T-helper 2 cell treated with Interferon-gamma antibody and Interleukin-4, amounts not matched to agents 5 μg/mL and 100 μg/mL, for 36 hours (primary cell): Measurements from ENCODE around the gene PARD3B.

Source experiments
- DNase-seq: peaks from one replicate; pipeline ENCODE4 v3.0.0; 2021; ENCODE audit warnings: low spot score
- H3K27ac Mint-ChIP-seq: one replicate; pipeline ENCODE4 v1.8.0; 2021; ENCODE audit warnings: mild to moderate bottlenecking, mixed read lengths
- H3K27me3 Mint-ChIP-seq: one replicate; pipeline ENCODE4 v1.8.0; 2021; ENCODE audit warnings: low read depth, mixed read lengths
- H3K36me3 Mint-ChIP-seq: one replicate; pipeline ENCODE4 v1.8.0; 2021; ENCODE audit warnings: low read depth, mixed read lengths
- H3K4me1 Mint-ChIP-seq: one replicate; pipeline ENCODE4 v1.8.0; 2021; ENCODE audit warnings: low read depth, mixed read lengths
- H3K4me3 Mint-ChIP-seq: one replicate; pipeline ENCODE4 v1.8.0; 2022; ENCODE audit warnings: mild to moderate bottlenecking, moderate library complexity, mixed read lengths
- H3K9me3 Mint-ChIP-seq: one replicate; pipeline ENCODE4 v1.8.0; 2021; ENCODE audit warnings: mixed read lengths

Gene PARD3B

DNA sequence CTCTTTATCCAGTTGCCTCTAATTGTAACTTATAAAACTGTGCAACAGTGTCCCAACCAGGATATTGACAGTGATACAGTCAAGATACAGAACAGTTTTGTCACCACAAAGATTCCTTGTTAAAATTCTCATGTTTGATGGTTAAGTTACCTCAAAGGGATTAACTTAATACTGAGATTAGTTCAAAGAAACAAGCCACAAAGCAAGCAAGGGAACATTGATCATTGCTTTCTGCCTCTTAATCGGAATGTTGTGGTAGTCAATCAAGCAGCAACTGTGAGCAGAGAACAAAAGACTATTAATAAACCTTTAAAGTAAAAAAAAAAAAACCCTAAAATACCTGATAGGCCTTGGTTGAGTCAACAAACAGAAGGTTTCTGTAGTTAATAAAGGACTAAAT is 352.3 kb downstream of the PARD3B start:
- no peak overlapping the region for H3K27ac Mint-ChIP-seq
- no peaks in the 10 kb centered on the region for H3K27me3 Mint-ChIP-seq
- H3K4me1 Mint-ChIP-seq: peaks cover 29% of the 10 kb centered on the region
- peaks cover 24% of the 10 kb centered on the region for H3K9me3 Mint-ChIP-seq
- no peak for DNase-seq
- H3K36me3 Mint-ChIP-seq: peaks cover 35% of the 10 kb centered on the region
- no peak overlapping the region for H3K4me3 Mint-ChIP-seq

DNA sequence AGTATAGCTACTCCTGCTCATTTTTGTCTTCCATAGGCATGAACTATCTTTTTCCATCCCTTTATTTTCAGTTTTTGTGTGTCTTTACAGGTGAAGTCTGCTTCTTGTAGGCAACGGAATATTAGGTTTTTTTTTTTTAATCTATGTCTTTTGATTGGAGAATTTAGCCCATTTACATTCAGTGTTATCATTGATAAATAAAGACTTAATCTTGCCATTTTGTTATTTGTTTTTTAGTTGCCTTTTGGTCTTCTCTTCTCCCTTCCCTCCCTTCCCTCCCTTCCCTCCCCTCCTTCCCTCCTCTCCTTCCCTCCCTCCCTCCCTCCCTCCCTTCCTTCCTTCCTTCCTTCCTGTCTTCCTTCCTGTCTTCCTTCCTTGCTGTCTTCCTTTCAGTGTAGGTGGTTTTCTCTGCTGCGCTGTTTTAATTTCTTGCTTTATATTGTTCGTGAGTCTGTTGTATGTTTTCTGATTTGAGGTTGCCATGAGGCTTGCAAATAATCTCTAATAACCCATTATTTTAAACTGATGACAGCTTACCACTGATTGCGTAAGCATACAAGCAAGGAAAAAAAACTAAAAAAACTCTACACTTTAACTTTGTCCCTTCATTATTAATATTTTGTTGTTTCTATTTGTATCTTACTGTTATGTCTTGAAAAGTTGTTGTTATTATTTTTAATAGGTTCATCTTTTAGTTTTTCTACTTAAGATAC is 353.8 kb downstream of the PARD3B start:
- Mint-ChIP-seq H3K4me3 (no peak overlapping the region), H3K36me3 (peaks cover 36% of the 10 kb centered on the region), H3K4me1 (peaks cover 37% of the 10 kb centered on the region), H3K27me3 (no peaks in the 10 kb centered on the region), H3K9me3 (peaks cover 24% of the 10 kb centered on the region), H3K27ac (peak overlapping the region; percentile 11)
- DNase-seq: no peak

DNA sequence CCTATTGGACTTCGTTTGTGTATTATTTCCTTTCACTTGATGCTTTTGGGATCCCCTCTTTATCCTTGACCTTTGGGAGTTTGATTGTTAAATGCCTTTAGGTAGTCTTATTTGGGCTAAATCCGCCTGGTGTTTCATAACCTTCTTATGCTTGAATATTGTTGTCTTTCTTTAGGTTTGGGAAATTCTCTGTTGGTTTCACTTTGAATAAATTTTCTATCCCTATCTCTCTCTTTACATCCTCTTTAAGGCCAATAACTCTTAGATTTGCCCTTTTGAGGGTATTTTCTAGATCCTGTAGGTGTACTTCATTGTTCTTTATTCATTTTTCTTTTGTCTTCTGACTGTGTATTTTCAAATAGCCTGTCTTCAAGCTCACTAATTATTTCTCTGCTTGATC is 354.7 kb downstream of the PARD3B start:
- H3K9me3 Mint-ChIP-seq: peaks cover 24% of the 10 kb centered on the region
- peaks cover 37% of the 10 kb centered on the region for H3K4me1 Mint-ChIP-seq
- H3K36me3 Mint-ChIP-seq: peaks cover 36% of the 10 kb centered on the region
- no peak for DNase-seq
- peak overlapping the region; percentile 47 for H3K27ac Mint-ChIP-seq
- H3K4me3 Mint-ChIP-seq: peak overlapping the region; percentile 43
- no peaks in the 10 kb centered on the region for H3K27me3 Mint-ChIP-seq

DNA sequence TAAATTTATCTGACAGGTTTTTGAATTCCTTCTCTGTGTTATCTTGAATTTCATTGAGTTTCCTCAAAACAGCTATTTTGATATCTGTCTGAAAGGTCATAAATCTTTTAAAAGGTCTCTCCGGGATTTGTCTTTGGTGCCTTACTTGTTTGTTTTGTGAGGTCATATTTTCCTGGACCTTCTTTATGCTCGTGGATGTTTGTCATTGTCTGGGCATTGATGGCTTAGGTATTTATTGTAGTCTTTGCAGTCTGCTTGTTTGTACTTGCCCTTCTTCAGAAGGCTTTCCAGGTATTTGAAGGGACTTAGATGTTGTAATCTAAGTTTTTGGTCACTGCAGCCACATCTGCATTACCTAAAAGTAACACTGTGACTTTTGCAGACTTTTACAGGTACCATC is 355.2 kb downstream of the PARD3B start:
- H3K9me3 Mint-ChIP-seq: peaks cover 24% of the 10 kb centered on the region
- peaks cover 39% of the 10 kb centered on the region for H3K4me1 Mint-ChIP-seq
- peak overlapping the region; percentile 17 for H3K4me3 Mint-ChIP-seq
- no peak for DNase-seq
- H3K27ac Mint-ChIP-seq: peak overlapping the region; percentile 47
- H3K27me3 Mint-ChIP-seq: no peaks in the 10 kb centered on the region
- peaks cover 37% of the 10 kb centered on the region for H3K36me3 Mint-ChIP-seq

DNA sequence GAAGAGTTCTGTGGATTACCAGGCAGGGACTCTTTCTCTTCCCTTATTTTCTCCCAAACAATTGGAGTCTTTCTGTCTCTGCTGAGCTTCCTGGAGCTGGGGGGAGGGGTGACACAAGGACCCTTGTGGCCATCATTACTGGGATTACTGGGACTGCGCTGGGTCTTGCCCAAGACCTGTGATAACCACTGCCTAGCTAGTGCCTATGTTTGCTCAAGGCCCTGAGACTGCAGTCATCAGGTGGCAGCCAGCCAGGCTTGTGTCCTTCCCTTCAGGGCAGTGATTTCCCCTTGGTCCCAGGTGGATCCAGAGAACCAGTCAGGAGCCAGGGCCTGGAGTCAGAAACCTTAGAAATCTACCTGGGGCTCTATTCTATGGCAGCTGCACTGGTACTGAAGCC is 355.6 kb downstream of the PARD3B start:
- no peaks in the 10 kb centered on the region for H3K27me3 Mint-ChIP-seq

DNA sequence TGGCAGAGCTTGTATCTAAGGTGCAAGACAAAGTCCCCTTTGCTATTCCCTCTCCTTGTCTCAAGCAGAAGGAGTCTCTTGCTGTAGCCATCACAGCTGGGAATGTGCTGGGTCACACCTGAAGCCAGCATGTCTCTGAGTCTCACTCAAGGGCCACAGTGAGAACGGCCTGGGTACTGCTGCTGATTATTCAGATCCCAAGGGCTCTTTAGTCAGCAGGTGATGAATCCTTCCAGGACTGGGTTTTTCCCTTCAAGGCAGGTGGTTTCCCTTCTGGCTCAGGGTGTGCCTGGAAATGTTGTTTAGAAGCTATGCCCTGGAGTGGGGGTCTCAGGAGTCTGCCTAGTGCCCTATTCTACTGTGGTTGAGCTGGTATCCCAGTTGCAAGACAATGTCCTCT is 356.3 kb downstream of the PARD3B start:
- DNase-seq: no peak
- Mint-ChIP-seq H3K36me3 (peaks cover 40% of the 10 kb centered on the region), H3K4me3 (no peak overlapping the region), H3K9me3 (peaks cover 19% of the 10 kb centered on the region), H3K4me1 (peaks cover 41% of the 10 kb centered on the region), H3K27me3 (no peaks in the 10 kb centered on the region), H3K27ac (no peak overlapping the region)

More for the DNA sequence above, 355.6 kb downstream of the PARD3B start:
- no peak overlapping the region for H3K4me3 Mint-ChIP-seq
- H3K27ac Mint-ChIP-seq: no peak overlapping the region
- peaks cover 41% of the 10 kb centered on the region for H3K36me3 Mint-ChIP-seq
- DNase-seq: no peak
- peaks cover 24% of the 10 kb centered on the region for H3K9me3 Mint-ChIP-seq
- H3K4me1 Mint-ChIP-seq: peaks cover 42% of the 10 kb centered on the region

DNA sequence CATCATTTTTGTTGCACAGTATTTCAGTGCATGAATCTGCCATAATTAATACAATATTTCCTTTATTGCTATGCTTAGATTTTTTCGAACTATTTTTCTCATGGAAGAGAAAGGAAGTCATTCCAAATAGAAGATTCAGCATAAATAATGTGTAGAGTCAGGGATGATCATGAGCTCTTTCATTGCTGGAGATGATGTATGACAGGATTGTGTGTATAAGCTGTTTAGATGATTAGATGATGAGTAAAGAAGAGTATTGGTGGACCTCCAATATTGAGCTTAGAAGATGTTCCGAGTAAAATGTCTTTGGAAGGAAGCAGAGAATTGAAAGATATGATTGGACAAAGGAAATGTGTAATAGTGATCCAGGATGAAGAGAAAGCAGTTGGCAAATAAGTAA is 364.5 kb downstream of the PARD3B start:
- H3K9me3 Mint-ChIP-seq: peaks cover 4% of the 10 kb centered on the region
- H3K27ac Mint-ChIP-seq: no peak overlapping the region
- peaks cover 18% of the 10 kb centered on the region for H3K36me3 Mint-ChIP-seq
- no peak for DNase-seq
- no peak overlapping the region for H3K4me3 Mint-ChIP-seq
- H3K27me3 Mint-ChIP-seq: no peaks in the 10 kb centered on the region
- H3K4me1 Mint-ChIP-seq: peaks cover 16% of the 10 kb centered on the region

DNA sequence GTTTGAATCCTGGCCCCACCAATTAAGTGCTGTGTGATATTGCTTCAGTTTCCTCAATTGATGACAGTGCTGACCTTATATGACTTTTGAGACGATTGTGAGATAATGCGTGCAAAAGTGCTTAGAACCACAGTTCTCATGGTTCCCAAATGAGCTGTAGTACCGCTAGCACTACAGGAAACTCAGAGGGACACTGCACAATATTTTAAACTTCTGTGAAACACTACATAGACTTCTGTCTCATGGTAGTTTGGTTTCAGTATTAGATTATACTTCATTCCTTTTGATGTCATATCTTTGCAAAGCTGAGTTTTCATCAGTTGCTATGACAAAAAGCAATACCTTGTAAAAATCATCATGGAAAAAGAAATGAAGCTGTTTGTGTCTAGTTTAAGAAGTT is 368.0 kb downstream of the PARD3B start:
- Mint-ChIP-seq H3K4me3 (no peak overlapping the region), H3K27me3 (no peaks in the 10 kb centered on the region), H3K36me3 (peaks cover 12% of the 10 kb centered on the region), H3K27ac (no peak overlapping the region), H3K9me3 (peaks cover 4% of the 10 kb centered on the region), H3K4me1 (peaks cover 7% of the 10 kb centered on the region)
- no peak for DNase-seq

DNA sequence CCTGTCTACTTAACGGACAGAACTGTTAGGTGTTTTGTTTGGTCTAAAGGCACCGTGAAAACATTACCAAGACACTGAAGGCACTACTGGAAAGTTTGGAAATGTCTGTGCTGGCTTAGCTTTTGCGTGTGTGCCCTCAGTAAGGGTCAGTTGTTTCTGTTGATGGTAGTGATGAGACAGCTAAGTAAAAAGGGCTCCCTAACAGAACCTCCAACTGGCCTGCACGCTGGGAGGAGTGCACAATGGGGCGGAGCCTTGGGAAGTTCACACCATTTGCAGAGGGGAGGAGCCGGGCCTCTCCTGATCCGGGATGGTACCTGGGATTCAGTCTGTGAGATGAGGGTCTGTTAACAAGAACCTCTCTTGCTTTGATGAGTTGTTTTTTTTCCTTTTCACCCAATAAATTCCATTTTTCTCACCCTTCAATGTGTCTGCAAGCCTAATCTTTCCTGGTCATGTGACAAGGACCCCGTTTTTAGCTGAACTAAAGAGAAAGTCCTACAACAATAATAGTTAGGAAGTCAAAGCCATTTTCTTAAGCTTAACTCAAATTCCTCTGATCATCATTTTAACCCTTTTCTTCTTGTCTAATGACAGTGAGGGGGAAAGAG is 368.7 kb downstream of the PARD3B start:
- Mint-ChIP-seq H3K27me3 (no peaks in the 10 kb centered on the region), H3K36me3 (peaks cover 14% of the 10 kb centered on the region), H3K4me1 (peaks cover 7% of the 10 kb centered on the region), H3K27ac (no peak overlapping the region), H3K9me3 (peaks cover 4% of the 10 kb centered on the region), H3K4me3 (no peak overlapping the region)
- DNase-seq: no peak

DNA sequence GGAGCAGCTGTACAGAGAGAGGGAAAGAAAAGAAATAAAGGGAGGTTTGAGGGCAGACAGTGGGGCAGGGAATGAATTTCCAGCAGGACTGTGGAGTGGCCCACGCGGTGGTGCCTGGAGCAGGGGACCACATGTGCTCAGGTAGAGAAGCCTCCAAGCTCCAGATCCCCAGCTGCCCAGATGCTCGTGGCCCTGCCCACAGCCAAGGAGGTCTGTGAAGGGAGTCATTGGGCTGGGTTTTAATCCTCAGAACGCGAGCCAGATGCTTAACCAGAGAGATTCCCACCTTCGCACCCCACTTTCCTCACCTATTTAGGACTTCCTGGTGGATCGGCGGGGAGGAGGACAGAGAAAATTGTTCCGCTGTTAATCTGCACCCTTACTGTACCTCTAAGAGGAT is 369.4 kb downstream of the PARD3B start:
- H3K36me3 Mint-ChIP-seq: peaks cover 17% of the 10 kb centered on the region
- no peak for DNase-seq
- H3K4me1 Mint-ChIP-seq: peaks cover 7% of the 10 kb centered on the region
- H3K9me3 Mint-ChIP-seq: peaks cover 4% of the 10 kb centered on the region
- H3K27ac Mint-ChIP-seq: no peak overlapping the region
- no peak overlapping the region for H3K4me3 Mint-ChIP-seq
- H3K27me3 Mint-ChIP-seq: peaks cover 3% of the 10 kb centered on the region

DNA sequence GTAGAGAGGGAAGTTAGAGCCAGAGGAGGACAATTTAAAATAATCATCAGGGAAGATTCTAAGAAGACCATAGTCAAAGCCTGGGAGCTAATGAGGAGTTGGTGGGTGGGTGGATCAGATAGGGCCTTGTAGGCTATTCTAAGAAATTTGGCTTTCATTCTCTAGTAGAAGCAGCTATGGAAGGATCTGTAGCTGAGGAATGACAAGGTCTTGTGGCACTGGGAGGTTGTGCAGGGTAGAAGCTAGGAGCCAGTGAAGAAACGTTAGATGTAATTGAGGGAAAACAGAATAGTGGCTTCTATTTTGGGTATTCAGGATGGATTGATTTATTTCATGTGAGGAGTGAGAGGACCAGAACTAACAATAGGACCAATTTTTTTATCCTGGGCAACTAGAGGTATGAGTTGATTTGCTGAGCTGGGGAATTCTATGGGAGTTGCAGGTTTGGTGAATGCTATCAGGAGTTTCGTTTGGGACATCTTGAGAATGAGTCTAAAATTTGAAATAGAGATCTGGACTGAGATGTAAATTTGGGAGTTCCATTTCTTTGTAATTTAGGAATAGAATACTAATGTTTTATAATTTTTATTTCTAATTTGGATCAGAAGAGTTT is 371.9 kb downstream of the PARD3B start:
- Mint-ChIP-seq H3K27ac (no peak overlapping the region), H3K4me1 (peaks cover 6% of the 10 kb centered on the region), H3K36me3 (peaks cover 12% of the 10 kb centered on the region), H3K4me3 (no peak overlapping the region), H3K27me3 (peaks cover 4% of the 10 kb centered on the region), H3K9me3 (no peaks in the 10 kb centered on the region)
- no peak for DNase-seq

DNA sequence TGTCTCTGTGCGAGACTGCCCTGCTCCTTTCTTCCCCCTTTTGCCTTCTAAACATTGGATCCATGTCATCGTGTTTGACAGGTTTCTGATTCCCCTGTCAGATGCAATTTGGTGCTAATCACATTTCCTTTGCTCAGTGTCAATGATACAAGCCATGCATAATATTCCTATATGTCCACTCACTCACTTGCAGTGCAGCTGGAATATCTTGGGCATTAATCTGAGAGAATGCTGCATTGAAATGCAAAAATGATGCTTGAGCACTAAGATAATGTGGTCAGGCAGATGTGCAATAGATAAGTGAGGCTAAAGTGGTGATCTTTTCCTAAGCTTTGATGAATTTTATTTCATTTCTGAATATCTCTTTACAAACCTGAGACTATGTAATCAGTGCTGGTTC is 375.5 kb downstream of the PARD3B start:
- Mint-ChIP-seq H3K9me3 (peaks cover 2% of the 10 kb centered on the region), H3K27ac (no peak overlapping the region), H3K36me3 (peaks cover 8% of the 10 kb centered on the region), H3K4me1 (peaks cover 2% of the 10 kb centered on the region), H3K4me3 (no peak overlapping the region), H3K27me3 (peaks cover 4% of the 10 kb centered on the region)
- DNase-seq: no peak

DNA sequence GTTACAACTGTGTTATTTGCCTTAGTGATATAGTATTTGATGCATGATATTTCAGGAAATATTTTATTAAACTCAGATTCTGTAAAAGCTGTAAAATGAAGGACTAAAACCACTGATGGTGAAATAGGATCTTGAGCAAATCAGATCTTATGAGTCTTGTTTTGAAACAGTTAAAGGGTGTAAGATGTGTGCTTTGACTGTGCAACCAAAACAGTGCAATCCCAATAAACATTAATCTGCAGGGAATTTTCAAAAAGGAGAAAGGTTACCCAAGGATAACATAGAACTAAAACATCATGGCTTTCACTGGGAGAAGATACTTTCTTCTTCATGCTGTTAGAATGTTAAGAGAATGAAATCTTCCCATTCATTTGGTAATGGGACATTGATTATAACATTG is 378.7 kb downstream of the PARD3B start:
- peaks cover 4% of the 10 kb centered on the region for H3K36me3 Mint-ChIP-seq
- no peaks in the 10 kb centered on the region for H3K4me1 Mint-ChIP-seq
- no peak overlapping the region for H3K27ac Mint-ChIP-seq
- no peak for DNase-seq
- H3K4me3 Mint-ChIP-seq: no peak overlapping the region
- peaks cover 4% of the 10 kb centered on the region for H3K27me3 Mint-ChIP-seq
- H3K9me3 Mint-ChIP-seq: peaks cover 5% of the 10 kb centered on the region

DNA sequence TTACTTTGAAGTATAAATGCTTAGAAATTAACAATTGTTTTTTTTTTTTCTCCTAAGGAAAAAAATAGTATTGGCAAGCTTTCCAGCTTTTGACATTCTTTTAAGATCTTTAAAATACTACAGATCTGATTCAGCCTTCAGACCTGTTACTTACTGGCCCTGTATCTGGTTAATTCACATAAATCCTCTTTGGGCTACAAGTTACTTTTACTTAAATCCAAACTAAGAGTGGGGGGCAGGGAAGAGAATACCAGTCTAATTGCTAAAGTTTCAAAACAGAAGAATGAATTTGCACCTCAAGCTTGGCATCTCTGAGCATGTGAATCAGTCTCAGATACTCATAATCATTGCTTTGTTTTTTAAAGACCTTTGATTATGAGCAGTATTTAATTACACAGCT is 386.3 kb downstream of the PARD3B start:
- Mint-ChIP-seq H3K4me1 (peaks cover 16% of the 10 kb centered on the region), H3K27ac (no peak overlapping the region), H3K36me3 (peaks cover 4% of the 10 kb centered on the region), H3K9me3 (peaks cover 6% of the 10 kb centered on the region), H3K27me3 (peaks cover 2% of the 10 kb centered on the region), H3K4me3 (no peak overlapping the region)
- DNase-seq: no peak
